Type B pancreatic cell (in vitro differentiated cells): Measurements from ENCODE around the gene CCDC89. TPM values are rescaled to one million over a fixed set of nuclear protein-coding genes. Genes with fewer than 3 reads are reported as not detected.
"Not testable (repeated sequence)": the region's sequence is repeated elsewhere in the genome, so short reads cannot be mapped to it uniquely, and the experiment has no call there.

ENCODE experiments used
- DNase-seq: peaks from one replicate; pipeline ENCODE4 v3.0.0; 2021; ENCODE audit warnings: mixed read lengths; ENCODE audit not compliant: unreplicated experiment; ENCODE audit errors: extremely low spot score
- H3K27ac Mint-ChIP-seq: 2 replicates; pipeline ENCODE4 v1.8.0; 2021; ENCODE audit warnings: mild to moderate bottlenecking, mixed read lengths
- H3K27me3 Mint-ChIP-seq: 2 replicates; pipeline ENCODE4 v1.8.0; 2021; ENCODE audit warnings: mixed read lengths
- H3K36me3 Mint-ChIP-seq: 2 replicates; pipeline ENCODE4 v1.8.0; 2021; ENCODE audit warnings: mixed read lengths
- H3K4me1 Mint-ChIP-seq: one replicate; pipeline ENCODE4 v1.8.0; 2021; ENCODE audit warnings: mixed read lengths; ENCODE audit not compliant: unreplicated experiment
- H3K4me3 Mint-ChIP-seq: 2 replicates; pipeline ENCODE4 v1.8.0; 2021; ENCODE audit warnings: mild to moderate bottlenecking, mixed read lengths
- H3K9me3 Mint-ChIP-seq: 2 replicates; pipeline ENCODE4 v1.8.0; 2021; ENCODE audit warnings: mixed read lengths
- CTCF ChIP-seq: fragments of 200-600 bp; sonication (generic); conservative IDR thresholded peaks from 2 replicates; pipeline ENCODE4 v1.5.0; 2021; ENCODE audit warnings: antibody characterized with exemption, mild to moderate bottlenecking
- total RNA-seq: library from RNA; stranded (reverse); gene quantifications from 2 replicates; pipeline ENCODE4 v1.2.1, GENCODE V29; 2021; ENCODE audit warnings: low replicate concordance

The CCDC89 gene
- total RNA-seq, 1 donor from 2014 or later = 0.77 TPM

- Mint-ChIP-seq H3K9me3 (no peaks in the 10 kb centered on the region), H3K27ac (no peak overlapping the region), H3K27me3 (no peaks in the 10 kb centered on the region), H3K4me3 (no peak overlapping the region), H3K4me1 (peaks cover 31% of the 10 kb centered on the region), H3K36me3 (peaks cover 36% of the 10 kb centered on the region)
- TF ChIP-seq CTCF = no peak
- DNase-seq = no peak
Observed at GRCh38 chr11:85656777-85657176, 29.2 kb downstream of the CCDC89 start.

- not testable (repeated sequence) for H3K4me3 Mint-ChIP-seq, H3K27ac Mint-ChIP-seq, DNase-seq, H3K9me3 Mint-ChIP-seq, H3K27me3 Mint-ChIP-seq
- Mint-ChIP-seq H3K4me1 (peaks cover 14% of the 10 kb centered on the region), H3K36me3 (peaks cover 21% of the 10 kb centered on the region)
Observed at GRCh38 chr11:85654343-85654742, 31.7 kb downstream of the CCDC89 start.

- DNase-seq = no peak
- no peak for TF ChIP-seq CTCF
- H3K9me3 Mint-ChIP-seq = no peaks in the 10 kb centered on the region
- peaks cover 17% of the 10 kb centered on the region for H3K36me3 Mint-ChIP-seq
- no peak overlapping the region for H3K27ac Mint-ChIP-seq
- H3K27me3 Mint-ChIP-seq = no peaks in the 10 kb centered on the region
- no peak overlapping the region for H3K4me3 Mint-ChIP-seq
- peaks cover 11% of the 10 kb centered on the region for H3K4me1 Mint-ChIP-seq
Observed at GRCh38 chr11:85652786-85653447, 33.1 kb downstream of the CCDC89 start.

- no peak for DNase-seq
- H3K27ac Mint-ChIP-seq = no peak overlapping the region
- peaks cover 16% of the 10 kb centered on the region for H3K4me1 Mint-ChIP-seq
- no peaks in the 10 kb centered on the region for H3K9me3 Mint-ChIP-seq
- no peak overlapping the region for H3K4me3 Mint-ChIP-seq
- TF ChIP-seq CTCF = no peak
- H3K27me3 Mint-ChIP-seq = no peaks in the 10 kb centered on the region
- H3K36me3 Mint-ChIP-seq = peaks cover 10% of the 10 kb centered on the region
Observed at GRCh38 chr11:85651118-85651517, 34.9 kb downstream of the CCDC89 start.

GRCh38 chr11:85647604-85648299 lies 38.2 kb downstream of the CCDC89 start, which contains the start of gene TMEM126A:
TSS of gene TMEM126A (plus strand) at chr11:85647967. CDS start at chr11:85650256, 2,289 bp downstream.
- H3K36me3 Mint-ChIP-seq = peaks cover 5% of the 10 kb centered on the region
- TF ChIP-seq CTCF = no peak
- H3K4me3 Mint-ChIP-seq = peak within 1 kb of the TSS; percentile 97
- peaks cover 15% of the 10 kb centered on the region for H3K27me3 Mint-ChIP-seq
- peak; percentile 87 for DNase-seq
- H3K9me3 Mint-ChIP-seq = no peaks in the 10 kb centered on the region
- peaks cover 16% of the 10 kb centered on the region for H3K4me1 Mint-ChIP-seq
- peak within 1 kb of the TSS; percentile 98 for H3K27ac Mint-ChIP-seq

GRCh38 chr11:85647078-85647477 lies 38.9 kb downstream of the CCDC89 start:
- H3K27me3 Mint-ChIP-seq = peaks cover 16% of the 10 kb centered on the region

More at GRCh38 chr11:85647078-85647477, 38.9 kb downstream of the CCDC89 start:
- TF ChIP-seq CTCF = no peak
- peak overlapping the region; percentile 97 for H3K4me3 Mint-ChIP-seq
- peaks cover 5% of the 10 kb centered on the region for H3K36me3 Mint-ChIP-seq
- H3K9me3 Mint-ChIP-seq = no peaks in the 10 kb centered on the region
- H3K4me1 Mint-ChIP-seq = peaks cover 16% of the 10 kb centered on the region
- DNase-seq = no peak
- H3K27ac Mint-ChIP-seq = peak overlapping the region; percentile 98
